ENCODE results near the gene GALNT7.

GALNT7 gene

GRCh38 chr4:173146456-173146855 is 22.2 kb upstream of the GALNT7 start:
- no peaks in the 10 kb centered on the region for H3K36me3 Mint-ChIP-seq (ENCODE audit: insufficient read depth)
- H3K9me3 Mint-ChIP-seq: no peaks in the 10 kb centered on the region
- H3K4me1 Mint-ChIP-seq (ENCODE audit: low read depth in 2 of 2): no peaks in the 10 kb centered on the region
- H3K27ac Mint-ChIP-seq: no peak overlapping the region
- DNase-seq: no peak
- ATAC-seq (replicated peaks): no peak
- H3K4me3 Mint-ChIP-seq: no peak overlapping the region
- peaks cover 9 to 18% of the 10 kb centered on the region in 2 donors for H3K27me3 Mint-ChIP-seq

GRCh38 chr4:173151496-173151895 is 17.1 kb upstream of the GALNT7 start:
- DNase-seq (no peak), ATAC-seq (replicated peaks) (no peak)
- Mint-ChIP-seq H3K36me3 (ENCODE audit: insufficient read depth) (no peaks in the 10 kb centered on the region), H3K9me3 (no peaks in the 10 kb centered on the region), H3K27ac (no peak overlapping the region), H3K4me1 (ENCODE audit: low read depth in 2 of 2) (no peaks in the 10 kb centered on the region), H3K27me3 (no peaks in the 10 kb centered on the region), H3K4me3 (no peak overlapping the region)

- H3K4me3 Mint-ChIP-seq: no peak overlapping the region
- DNase-seq (no peak), ATAC-seq (replicated peaks) (no peak)
- H3K27me3 Mint-ChIP-seq: no peaks in the 10 kb centered on the region
- no peaks in the 10 kb centered on the region for H3K4me1 Mint-ChIP-seq (ENCODE audit: low read depth in 2 of 2)
- H3K36me3 Mint-ChIP-seq (ENCODE audit: insufficient read depth): no peaks in the 10 kb centered on the region
- H3K27ac Mint-ChIP-seq: no peak overlapping the region
- H3K9me3 Mint-ChIP-seq: no peaks in the 10 kb centered on the region
Observed at GRCh38 chr4:173152104-173152503, 16.5 kb upstream of the GALNT7 start.

- Mint-ChIP-seq H3K27ac (no peak overlapping the region), H3K36me3 (ENCODE audit: insufficient read depth) (no peaks in the 10 kb centered on the region), H3K9me3 (no peaks in the 10 kb centered on the region), H3K4me1 (ENCODE audit: low read depth in 2 of 2) (no peaks in the 10 kb centered on the region), H3K27me3 (no peaks in the 10 kb centered on the region), H3K4me3 (no peak overlapping the region)
- ATAC-seq (replicated peaks) (no peak), DNase-seq (no peak)
Observed at GRCh38 chr4:173153445-173153844, 15.2 kb upstream of the GALNT7 start.

GRCh38 chr4:173159791-173160190 is 8.8 kb upstream of the GALNT7 start:
- ATAC-seq (replicated peaks) (no peak), DNase-seq (no peak)
- no peaks in the 10 kb centered on the region for H3K27me3 Mint-ChIP-seq
- no peak overlapping the region for H3K4me3 Mint-ChIP-seq
- H3K4me1 Mint-ChIP-seq (ENCODE audit: low read depth in 2 of 2): no peaks in the 10 kb centered on the region
- no peaks in the 10 kb centered on the region for H3K36me3 Mint-ChIP-seq (ENCODE audit: insufficient read depth)
- H3K9me3 Mint-ChIP-seq: no peaks in the 10 kb centered on the region
- peak overlapping the region in 1 of 2 donors; percentile 7 for H3K27ac Mint-ChIP-seq

GRCh38 chr4:173160871-173161270 is 7.7 kb upstream of the GALNT7 start:
- H3K27me3 Mint-ChIP-seq: no peaks in the 10 kb centered on the region
- H3K4me1 Mint-ChIP-seq (ENCODE audit: low read depth in 2 of 2): no peaks in the 10 kb centered on the region
- no peak overlapping the region for H3K4me3 Mint-ChIP-seq

GRCh38 chr4:173161311-173161710 is 7.3 kb upstream of the GALNT7 start:
- no peaks in the 10 kb centered on the region for H3K9me3 Mint-ChIP-seq
- no peak for DNase-seq
- no peaks in the 10 kb centered on the region for H3K36me3 Mint-ChIP-seq (ENCODE audit: insufficient read depth)

More at GRCh38 chr4:173160871-173161270, 7.7 kb upstream of the GALNT7 start:
- ATAC-seq (replicated peaks) (no peak), DNase-seq (no peak)
- no peaks in the 10 kb centered on the region for H3K36me3 Mint-ChIP-seq (ENCODE audit: insufficient read depth)
- no peak overlapping the region for H3K27ac Mint-ChIP-seq
- H3K9me3 Mint-ChIP-seq: no peaks in the 10 kb centered on the region

GRCh38 chr4:173165706-173166105 is 2.9 kb upstream of the GALNT7 start:
- no peaks in the 10 kb centered on the region for H3K27me3 Mint-ChIP-seq
- no peaks in the 10 kb centered on the region for H3K9me3 Mint-ChIP-seq
- peaks cover 15% of the 10 kb centered on the region for H3K36me3 Mint-ChIP-seq (ENCODE audit: insufficient read depth)
- peaks cover 13 to 24% of the 10 kb centered on the region in 2 donors for H3K4me1 Mint-ChIP-seq (ENCODE audit: low read depth in 2 of 2)
- H3K27ac Mint-ChIP-seq: peak overlapping the region in 1 of 2 donors; percentile 18
- no peak overlapping the region for H3K4me3 Mint-ChIP-seq
- no peak for ATAC-seq (replicated peaks)
- no peak for DNase-seq

More at GRCh38 chr4:173161311-173161710, 7.3 kb upstream of the GALNT7 start:
- Mint-ChIP-seq H3K4me3 (no peak overlapping the region), H3K27me3 (no peaks in the 10 kb centered on the region), H3K27ac (no peak overlapping the region), H3K4me1 (ENCODE audit: low read depth in 2 of 2) (no peaks in the 10 kb centered on the region)
- no peak for ATAC-seq (replicated peaks)

- Mint-ChIP-seq H3K36me3 (ENCODE audit: insufficient read depth) (peaks cover 17% of the 10 kb centered on the region), H3K27me3 (no peaks in the 10 kb centered on the region), H3K9me3 (no peaks in the 10 kb centered on the region), H3K27ac (no peak overlapping the region), H3K4me1 (ENCODE audit: low read depth in 2 of 2) (peaks cover 14 to 31% of the 10 kb centered on the region in 2 donors), H3K4me3 (no peak overlapping the region)
- ATAC-seq (replicated peaks) (no peak), DNase-seq (no peak)
Observed at GRCh38 chr4:173166491-173166890, 2.1 kb upstream of the GALNT7 start.

GRCh38 chr4:173167758-173168395 is 734 bp upstream of the GALNT7 start:
- DNase-seq (no peak), ATAC-seq (replicated peaks) (no peak)
- Mint-ChIP-seq H3K27ac (peak overlapping the region; percentile 89 to 95), H3K9me3 (no peaks in the 10 kb centered on the region), H3K36me3 (ENCODE audit: insufficient read depth) (peaks cover 17% of the 10 kb centered on the region), H3K27me3 (no peaks in the 10 kb centered on the region), H3K4me1 (ENCODE audit: low read depth in 2 of 2) (peaks cover 17 to 40% of the 10 kb centered on the region in 2 donors), H3K4me3 (peak overlapping the region; percentile 100)

- ATAC-seq (replicated peaks) (no peak), DNase-seq (no peak)
- H3K36me3 Mint-ChIP-seq (ENCODE audit: insufficient read depth): peaks cover 17% of the 10 kb centered on the region
- peaks cover 17 to 50% of the 10 kb centered on the region in 2 donors for H3K4me1 Mint-ChIP-seq (ENCODE audit: low read depth in 2 of 2)
- H3K27ac Mint-ChIP-seq: no peak overlapping the region
- no peaks in the 10 kb centered on the region for H3K9me3 Mint-ChIP-seq
- H3K4me3 Mint-ChIP-seq: no peak overlapping the region
- H3K27me3 Mint-ChIP-seq: no peaks in the 10 kb centered on the region
Observed at GRCh38 chr4:173169178-173169427, 492 bp downstream of the GALNT7 start.

GRCh38 chr4:173169428-173170181 is 994 bp downstream of the GALNT7 start:
- Mint-ChIP-seq H3K9me3 (no peaks in the 10 kb centered on the region), H3K36me3 (ENCODE audit: insufficient read depth) (peaks cover 17% of the 10 kb centered on the region), H3K27me3 (no peaks in the 10 kb centered on the region), H3K4me1 (ENCODE audit: low read depth in 2 of 2) (peaks cover 17 to 54% of the 10 kb centered on the region in 2 donors), H3K27ac (peak overlapping the region; percentile 60 to 86), H3K4me3 (peak overlapping the region; percentile 78 to 84)
- ATAC-seq (replicated peaks) (peak; percentile 69), DNase-seq (peak; percentile 44 to 54 (median 49))

- DNase-seq (no peak), ATAC-seq (replicated peaks) (no peak)
- peak overlapping the region; percentile 78 to 84 for H3K4me3 Mint-ChIP-seq
- no peaks in the 10 kb centered on the region for H3K27me3 Mint-ChIP-seq
- peaks cover 19 to 57% of the 10 kb centered on the region in 2 donors for H3K4me1 Mint-ChIP-seq (ENCODE audit: low read depth in 2 of 2)
- H3K36me3 Mint-ChIP-seq (ENCODE audit: insufficient read depth): peaks cover 17% of the 10 kb centered on the region
- no peaks in the 10 kb centered on the region for H3K9me3 Mint-ChIP-seq
- peak overlapping the region; percentile 60 to 86 for H3K27ac Mint-ChIP-seq
Observed at GRCh38 chr4:173170182-173170778, 1.7 kb downstream of the GALNT7 start.

- no peak overlapping the region for H3K27ac Mint-ChIP-seq
- peak overlapping the region; percentile 78 to 84 for H3K4me3 Mint-ChIP-seq
- no peaks in the 10 kb centered on the region for H3K27me3 Mint-ChIP-seq
- ATAC-seq (replicated peaks) (no peak), DNase-seq (no peak)
- no peaks in the 10 kb centered on the region for H3K9me3 Mint-ChIP-seq
- H3K36me3 Mint-ChIP-seq (ENCODE audit: insufficient read depth): peaks cover 17% of the 10 kb centered on the region
- peaks cover 21 to 65% of the 10 kb centered on the region in 2 donors for H3K4me1 Mint-ChIP-seq (ENCODE audit: low read depth in 2 of 2)
Observed at GRCh38 chr4:173171098-173171497, 2.5 kb downstream of the GALNT7 start.

All from effector memory CD8-positive, alpha-beta T cell (primary cell).